Stimulated activated CD8-positive, alpha-beta memory T cell treated with anti-CD3 and anti-CD28 coated beads, Interleukin-7, amount 100 ng/mL, for 48 hours (primary cell): ENCODE measurements around the gene LPO.

Source experiments
- DNase-seq, 2 donors: peaks; one replicate each; pipeline ENCODE4 v3.0.0-alpha.2; 2020; ENCODE audit warnings: low read depth in 1 of 2; ENCODE audit errors: extremely low read depth in 1 of 2

The LPO gene

DNA sequence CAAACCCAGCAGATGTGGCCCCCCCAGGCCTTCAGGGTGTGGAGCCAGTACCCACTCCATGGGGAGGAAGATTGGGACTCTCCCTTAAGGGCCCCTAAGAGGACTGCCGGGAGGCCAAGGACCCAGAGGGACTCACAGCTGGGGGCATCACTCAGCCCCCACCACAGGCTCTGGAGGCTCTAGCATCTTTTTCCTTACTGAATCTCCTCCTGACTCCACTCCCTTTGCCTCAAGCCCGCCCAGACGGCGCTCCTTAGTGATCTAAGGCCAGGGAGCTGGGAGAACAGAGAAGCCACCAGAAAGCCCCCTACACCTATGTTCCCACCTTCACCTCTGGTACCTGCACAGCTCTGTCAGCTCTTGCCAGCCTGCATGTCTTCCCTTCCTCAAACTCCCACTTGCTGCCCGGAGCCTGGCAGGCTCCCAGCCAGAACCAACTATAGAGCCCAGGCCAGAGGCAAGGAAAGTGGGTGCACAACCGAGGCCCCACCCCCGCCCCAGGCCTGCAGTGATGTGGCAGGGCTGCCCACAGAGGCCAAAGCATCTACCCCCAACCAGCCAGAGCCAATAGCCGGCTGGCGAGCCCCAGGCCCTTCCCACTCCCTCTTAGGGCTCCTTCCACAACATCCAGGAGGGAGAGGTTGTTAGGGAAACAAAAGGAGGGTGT lies 64.7 kb downstream of the LPO start:
- DNase-seq, result no peak

DNA sequence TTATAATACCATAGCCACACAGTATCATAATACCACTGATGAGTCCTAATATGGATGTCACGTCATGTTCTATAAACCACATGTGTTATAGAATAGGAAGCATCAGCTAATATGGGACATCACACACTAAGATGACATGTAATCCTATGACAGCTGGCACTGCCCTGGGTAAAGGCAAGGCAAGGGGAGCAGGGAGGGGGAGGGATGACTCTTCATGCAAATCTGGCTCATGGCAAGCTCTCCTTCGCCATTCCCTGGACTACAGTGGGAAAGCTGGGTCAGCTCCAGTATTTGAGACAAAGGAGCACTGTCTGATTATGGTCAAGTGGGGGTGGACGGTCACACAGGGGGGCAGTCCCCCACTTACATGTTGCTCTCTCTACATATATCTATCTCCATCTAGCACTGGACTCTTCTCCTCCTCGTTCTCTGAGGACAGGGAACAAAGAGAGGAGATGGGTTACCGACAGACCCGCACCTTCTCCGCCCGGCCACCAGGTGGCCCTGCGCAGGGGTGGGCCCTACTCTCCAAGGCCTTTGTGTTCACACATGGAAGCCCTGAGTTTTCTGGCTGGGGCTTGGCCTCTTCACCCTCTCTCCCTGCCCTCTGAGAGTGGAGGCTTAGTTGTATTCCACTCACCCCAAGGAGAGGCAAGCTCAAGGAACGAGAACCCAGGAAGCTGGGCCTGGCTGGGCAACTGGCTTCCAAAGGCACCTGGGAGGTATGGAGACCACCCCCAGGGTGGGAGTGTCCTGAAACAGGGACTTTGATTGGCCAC lies 65.8 kb downstream of the LPO start:
- peak in 1 of 2 donors; percentile 31 for DNase-seq

DNA sequence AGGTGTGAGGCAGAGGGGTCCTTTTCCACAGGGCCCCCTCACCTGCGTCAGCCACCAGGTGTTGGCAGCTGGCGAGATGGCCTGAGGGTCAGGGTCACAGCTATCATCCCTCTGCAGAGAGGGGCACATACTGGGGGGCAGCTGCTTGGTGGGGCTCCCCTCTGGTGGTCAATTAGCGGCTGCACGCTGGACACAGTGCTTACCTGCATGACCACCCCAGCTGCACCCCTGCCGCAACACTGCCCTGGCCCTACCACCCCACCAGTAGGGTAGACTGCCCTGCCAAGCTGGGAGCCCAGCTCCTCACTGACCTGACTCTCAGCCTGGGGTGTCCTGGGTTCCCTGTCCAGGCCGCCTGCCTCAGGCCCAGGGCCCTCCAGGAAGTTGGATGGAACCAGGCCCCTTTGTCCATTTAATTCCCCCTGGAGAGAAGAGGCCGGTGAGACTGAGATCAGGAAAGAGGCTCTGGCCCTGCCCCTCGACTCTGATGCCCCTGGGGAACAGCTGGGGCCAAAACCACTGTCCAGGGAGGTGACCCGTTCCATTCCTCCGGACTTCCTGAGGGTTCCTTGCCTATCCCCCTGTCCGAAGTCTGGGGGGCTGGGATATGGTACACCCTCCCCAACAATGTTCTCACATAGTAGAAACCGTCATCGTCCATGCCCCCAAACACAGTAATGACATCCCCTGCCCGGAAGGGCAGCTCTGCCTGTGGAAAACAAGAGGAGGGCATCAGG lies 66.5 kb downstream of the LPO start:
- DNase-seq, result no peak

DNA sequence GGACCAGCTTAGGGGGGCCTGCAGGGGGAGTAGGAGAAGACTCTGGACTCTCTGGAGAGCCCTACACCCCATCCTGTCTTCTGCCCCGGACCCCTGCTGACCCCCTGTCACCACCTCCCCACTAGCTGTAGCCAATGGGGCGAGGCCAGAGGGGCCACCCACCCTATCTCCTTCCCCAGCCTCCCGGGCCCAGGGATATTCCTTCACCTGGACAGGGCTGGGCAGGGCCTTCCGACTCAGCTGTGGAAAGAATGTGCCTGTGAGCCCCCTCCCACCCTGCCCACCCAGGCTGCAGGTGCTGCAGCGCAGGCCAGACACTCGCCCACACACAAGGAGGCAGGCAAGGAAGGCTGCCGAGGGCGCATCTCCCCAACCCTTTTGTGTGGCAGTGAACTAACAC lies 67.2 kb downstream of the LPO start:
- no peak for DNase-seq

DNA sequence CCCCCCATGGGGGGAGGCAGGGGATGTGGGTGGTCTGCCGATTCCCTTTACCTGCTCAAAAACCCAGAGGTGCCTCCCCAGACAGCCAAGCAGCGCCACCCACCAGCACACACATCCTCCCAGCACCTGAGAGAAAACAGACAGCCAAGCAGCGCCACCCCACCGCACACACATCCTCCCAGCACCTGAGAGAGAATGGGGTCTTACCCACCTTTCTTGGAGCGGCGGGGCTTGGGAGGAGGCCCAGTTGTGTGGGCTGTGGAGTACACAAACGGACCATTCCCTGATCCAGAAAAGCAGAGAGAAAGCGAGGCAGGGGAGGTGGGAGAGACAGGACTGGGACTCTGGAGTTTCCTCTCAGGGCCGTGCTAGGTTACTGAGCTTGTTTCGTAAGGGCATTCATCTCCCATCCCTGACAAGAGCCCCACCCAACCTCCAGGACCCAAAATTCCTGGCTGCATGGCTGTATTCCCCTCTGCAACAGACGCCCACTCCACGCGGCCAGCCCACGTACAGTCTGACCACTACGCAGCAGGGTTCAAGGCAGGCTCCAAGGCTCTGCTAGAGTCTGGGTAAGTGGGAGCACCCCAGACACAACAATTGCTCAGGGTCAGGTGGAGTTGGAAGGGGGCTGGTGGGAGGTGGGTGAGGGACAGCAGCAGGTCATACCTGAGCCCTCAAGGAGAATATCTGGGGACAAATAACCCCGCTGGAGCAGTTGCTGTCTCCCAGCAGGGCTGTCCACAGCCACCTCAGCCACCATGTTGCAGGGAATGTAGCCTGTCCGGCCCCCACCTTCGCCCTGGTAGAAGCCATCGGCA lies 68.0 kb downstream of the LPO start:
- no peak for DNase-seq

DNA sequence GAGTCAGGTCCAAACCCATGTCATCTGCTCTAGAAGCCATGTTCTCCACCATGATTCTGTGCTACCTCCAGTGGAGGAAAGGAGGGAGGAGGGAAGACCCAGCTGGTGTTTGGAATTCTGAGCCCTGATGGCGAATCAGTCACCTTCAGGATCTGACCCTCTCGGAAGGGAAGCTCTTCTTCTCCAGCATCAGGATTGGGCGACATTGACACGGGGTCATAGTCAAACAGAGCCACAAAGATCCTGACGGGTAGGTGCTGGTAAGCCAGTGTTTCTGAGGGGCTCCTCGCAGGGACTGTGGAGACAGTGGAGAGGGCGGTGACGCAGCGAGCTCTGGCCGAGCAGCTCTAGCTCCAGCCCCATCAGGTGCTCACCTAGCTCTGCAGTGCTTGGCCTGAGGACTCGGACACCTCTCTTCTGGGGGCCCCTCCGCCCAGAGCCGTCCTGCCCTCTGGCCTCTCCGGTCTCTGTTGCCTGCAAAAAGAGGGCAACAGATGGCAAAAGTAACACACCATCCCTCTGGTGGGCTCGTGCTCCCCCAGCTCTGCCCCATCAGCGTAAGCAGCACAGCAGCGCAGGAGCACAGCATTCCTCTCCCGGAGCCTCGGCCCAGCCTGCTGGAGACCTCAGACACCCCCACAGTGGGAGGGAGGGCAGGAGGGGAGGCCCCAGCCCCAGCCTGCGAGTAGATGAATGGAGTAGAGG lies 69.2 kb downstream of the LPO start:
- no peak for DNase-seq

DNA sequence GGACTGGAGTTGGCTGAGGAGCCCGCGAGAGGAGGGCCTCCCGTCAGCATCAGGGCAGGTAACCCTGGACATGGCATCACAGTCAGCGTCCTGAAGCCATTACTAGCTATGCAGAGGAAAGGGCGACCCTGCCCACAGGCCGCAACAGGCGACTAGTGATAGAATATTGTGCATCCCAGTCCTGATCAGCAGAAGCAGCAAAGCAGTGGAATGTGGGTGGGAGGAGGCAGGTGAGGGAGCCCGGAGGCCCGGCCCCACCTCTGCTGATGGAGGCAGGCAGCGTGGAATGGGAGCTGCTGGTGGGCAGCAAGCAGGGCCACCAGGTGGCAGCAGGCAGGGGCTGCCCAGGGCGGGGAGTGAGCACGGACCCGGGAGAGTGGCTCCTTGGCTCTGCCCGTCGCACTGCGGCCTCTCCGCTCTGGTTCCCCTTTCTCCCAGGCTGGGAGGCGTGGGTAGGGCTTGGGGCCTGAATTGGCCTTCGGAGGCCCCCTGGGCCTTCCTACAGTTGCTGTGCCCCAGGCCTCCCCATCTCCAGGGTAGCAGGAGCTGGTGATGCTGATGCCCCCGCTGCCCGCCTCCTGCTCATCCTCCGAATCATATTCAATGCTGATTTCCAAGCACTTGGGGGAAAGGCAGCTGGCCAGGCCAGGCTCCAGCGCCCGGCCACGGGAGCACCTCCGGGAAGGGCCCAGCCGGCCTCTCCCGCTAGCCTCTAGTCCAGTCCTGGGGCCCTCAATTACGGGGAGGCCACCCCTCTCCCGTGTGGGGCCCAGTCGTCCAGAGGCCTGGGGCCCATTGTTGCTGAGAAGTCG lies 70.0 kb downstream of the LPO start:
- DNase-seq, result no peak

DNA sequence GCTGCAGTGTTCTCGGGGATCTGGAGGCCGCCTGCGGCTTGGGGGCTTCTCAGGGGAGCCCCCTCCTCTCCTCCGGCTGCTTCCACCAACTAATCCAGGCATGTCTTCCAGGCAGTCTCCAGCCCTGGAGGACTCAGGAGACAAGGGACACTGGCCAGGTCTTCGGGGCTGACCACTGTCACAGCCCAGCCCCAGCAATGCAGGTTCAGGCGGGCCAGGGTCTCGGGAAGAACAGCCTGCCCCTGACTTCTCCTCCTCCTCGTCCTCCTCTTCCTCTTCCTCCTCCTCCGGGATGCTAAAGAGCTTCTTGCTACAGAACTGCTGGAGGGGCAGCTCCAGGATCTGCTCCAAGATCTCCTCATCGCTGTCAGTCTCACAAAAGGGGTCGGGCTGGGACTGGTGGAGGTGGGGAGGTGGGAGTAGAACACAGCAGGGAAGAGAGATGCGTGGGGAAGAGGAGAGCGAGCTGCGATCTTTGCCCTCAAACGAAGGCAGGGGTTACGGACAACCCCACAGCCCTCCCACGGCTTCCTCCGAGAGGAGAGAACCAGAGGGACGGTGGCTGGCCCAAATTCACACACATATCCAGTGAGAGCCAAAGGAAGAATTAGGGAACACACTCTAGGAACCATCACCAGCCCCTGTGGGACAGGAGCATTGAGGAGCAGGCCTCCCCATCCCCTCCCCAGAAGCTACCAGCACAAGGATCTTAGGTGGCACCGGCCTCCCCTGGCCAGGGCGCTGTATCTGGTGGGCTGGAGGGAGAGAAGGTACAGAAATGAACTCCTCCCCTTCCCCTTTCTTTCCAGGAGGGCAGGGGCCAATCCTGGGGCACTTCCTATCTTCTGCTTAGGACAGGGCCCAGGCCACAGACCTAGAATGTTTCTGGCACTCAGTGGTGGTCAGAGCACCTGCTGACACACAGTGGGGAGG lies 70.9 kb downstream of the LPO start:
- DNase-seq, result no peak

DNA sequence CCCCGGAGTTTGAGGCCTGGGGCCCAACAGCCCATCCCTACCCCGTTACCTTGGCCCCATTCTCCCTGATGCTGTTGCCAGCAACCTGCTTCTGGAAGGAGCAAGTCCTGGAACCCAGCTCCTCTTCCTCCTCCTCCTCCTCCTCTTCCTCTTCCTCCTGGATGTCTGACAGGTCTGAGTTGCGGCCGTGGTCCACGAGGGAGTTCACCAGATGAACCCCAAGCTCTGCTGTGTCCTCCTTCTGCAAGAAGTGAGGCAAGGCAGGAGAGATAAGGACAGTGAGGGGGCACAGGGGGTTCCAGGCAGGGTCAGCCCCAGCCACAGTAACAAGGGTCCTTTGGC lies 71.5 kb downstream of the LPO start:
- no peak for DNase-seq

DNA sequence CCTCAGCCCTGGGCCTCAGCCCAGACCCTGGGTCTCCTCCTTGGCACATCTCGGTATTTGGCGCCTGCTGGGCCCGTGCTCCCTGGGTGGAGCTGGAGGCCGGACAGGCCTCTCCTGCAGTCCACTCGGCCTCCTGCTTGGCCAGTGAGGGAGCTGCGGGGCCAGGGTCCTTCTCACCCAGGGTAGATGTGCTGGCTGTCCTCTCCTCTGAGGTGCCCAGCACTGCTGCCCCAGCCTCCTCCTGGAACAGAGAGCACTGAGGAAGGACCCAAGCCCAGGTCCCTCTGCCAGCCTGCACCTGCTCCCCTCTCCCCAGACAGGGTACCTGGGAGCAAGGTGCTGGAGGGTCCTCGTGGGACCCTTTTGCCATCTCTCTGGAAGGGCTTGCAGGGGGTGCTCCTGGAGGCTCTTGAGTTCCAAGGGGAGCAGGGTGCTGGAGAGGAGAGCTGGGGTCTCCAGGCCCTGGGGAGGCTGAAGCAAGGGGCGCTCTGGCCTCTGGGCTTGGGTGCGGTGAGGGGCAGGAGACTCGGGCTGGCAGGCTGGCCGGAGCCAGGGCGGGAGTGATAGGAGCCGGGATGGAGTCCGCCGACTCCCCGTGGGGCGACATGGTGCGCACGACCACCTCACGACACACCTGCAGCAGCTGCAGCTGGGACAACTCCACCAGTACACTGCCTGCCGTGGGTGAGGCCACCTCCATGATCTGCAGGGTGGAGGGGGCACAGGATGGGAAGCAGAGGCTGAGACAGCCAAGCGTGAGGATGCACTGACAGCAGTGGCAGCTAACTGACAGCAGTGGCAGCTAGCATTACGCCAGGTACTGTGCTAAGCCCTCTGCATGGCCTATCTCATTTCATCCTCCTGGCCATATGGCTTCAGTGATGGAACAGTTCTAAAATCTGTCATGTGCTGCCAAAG lies 72.4 kb downstream of the LPO start:
- DNase-seq, result no peak

DNA sequence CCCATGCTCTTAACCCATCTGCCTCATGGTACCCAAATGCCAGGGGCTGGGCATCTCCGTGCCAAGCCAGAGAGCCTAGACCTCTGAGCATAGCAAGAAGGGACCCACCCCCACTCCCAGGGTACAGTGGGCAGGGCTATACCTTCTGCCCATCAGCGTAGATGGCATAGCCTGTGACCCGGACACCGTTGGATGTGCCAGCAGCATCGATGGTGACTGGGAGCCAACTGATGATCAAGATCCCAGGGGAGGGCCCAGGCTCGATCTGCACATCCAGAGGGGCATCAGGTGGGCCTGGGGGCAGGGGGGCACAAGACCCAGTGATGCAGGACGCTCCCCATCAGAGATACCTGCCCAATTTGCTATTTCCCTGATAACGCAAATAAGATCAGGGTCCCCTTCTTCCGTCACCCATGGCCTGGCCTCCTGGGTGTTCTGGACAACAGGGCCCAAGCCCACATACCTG lies 73.1 kb downstream of the LPO start:
- no peak for DNase-seq

DNA sequence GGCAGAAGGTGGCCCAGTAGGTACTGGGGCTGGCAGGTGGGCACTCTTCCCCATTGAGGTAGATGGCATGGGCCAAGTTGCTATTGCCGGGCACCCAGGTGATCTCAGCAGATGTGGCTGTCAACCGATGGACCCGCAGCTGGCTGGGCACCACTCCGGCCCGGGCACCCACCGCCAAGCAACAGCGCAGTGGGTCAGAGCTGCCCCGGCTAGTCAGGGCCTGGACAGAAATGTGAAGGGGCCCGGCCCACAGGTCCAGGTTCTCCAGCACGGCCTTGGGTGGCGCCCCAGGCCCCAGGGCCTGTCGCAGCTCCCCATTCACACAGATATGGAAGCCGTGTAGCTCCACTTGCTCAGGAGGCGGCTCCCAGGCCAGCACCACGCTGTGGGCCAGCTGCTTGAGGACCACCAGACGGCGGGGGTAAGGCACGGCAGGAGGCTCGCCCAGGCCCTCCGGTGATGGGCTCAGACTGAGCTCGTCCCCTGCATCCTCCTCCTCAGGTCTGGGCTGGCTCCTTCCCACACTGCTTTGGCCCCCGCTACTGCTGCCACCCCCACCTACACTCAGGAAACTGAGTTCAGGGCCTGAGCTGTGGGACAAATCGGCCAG lies 73.7 kb downstream of the LPO start:
- no peak for DNase-seq

DNA sequence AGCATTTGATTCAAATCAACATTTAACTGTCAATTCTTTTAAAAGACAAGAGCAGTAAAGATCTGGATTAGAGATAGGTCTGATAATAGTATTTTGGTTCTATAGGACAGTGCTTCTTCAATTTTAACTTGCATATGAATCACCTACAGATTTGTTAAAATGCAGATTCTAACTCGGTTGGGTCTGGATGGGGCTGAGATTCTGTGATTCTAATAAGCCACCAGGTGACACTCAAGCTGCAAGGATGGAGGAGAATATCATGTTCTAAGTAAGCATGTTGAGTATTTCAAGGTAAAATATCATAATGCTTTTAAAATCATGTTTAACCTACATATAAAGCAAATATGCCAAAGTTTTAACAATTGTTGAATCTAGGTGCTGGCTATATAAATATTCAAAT lies 74.4 kb downstream of the LPO start:
- DNase-seq, result no peak

DNA sequence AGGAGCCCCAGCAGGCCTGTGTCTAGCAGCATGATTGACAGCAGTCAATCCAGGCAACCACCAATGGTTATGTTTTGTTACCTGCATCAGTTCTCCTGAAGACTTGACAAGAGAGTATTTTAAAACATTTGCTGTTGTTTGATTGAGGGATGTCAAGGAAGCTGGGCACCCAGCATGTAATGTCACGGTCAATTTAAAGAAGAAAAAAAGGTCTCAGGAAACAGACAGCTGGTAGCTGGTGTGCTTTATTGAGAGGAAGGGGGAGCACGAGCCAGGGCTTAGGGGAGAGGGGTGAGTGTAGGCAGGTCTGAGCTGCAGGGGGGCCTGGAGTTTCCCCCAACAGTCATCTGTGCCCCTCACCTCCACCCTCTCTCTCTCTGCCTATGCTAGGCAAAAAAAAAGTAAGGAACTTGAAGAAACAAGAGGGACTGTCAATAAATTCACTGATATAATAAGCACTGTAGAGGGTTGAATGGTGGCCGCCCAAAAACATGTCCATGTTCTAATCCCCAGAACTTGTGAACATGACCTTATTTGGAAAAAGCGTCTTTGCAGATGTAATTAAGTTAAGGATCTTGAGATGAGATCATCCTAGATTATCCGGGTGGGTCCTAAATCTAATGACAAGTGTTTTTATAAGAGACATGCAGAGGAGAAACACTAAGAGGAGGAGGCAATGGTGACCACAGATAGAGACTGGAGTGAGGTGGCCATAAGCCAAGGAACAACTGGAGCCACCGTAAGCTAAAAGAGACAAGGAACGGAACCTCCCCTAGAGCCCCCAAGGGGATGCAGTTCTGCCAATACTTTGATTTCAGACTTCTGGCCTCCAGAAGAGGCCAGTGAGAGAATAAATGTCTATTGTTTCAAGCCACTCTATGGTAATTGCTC lies 75.7 kb downstream of the LPO start:
- no peak for DNase-seq

DNA sequence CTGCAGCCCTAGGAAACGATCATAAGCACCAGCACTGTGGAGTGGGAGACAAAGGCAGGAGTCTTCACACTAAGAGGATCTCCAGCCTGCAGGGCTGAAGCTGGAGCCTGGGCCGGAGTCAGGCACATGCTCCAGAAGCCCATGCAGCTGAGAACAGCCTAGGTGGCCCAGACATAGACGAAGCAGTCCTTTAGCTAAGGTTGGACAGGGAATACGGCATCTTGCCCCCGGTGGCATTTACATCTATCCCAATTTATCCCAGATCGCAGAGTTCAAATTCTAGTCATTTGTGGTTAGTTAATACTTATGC lies 76.3 kb downstream of the LPO start:
- no peak for DNase-seq

DNA sequence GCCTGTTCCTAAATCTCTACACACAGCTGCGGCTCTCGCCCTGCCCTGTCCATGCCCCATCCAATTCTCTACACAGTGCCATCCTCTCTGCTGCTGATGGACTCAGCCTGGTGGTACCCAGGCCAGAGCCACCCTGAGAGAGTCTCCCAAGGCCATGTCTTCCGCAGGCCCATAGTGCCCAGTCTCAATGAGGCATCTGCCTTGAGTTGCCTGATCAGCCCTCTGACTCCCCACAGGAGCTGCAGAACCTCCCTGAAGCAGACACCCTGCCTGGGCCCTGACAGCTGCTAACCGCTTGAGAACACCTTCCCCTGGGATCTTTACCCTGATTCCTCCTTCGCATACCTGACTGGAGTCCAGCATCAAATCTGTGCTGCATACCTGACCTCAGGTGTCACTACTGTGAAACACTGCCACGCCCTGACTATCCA lies 76.9 kb downstream of the LPO start:
- DNase-seq, result no peak
